Ureter (tissue), 1 donor: ENCODE results near the gene ABCG5. TPM values are rescaled to one million over a fixed set of nuclear protein-coding genes. Genes with fewer than 3 reads are reported as not detected.

ENCODE experiments used
- DNase-seq: peaks from one replicate; pipeline ENCODE4 v3.0.0-alpha.2; 2020; ENCODE audit warnings: low spot score
- total RNA-seq: library from RNA; stranded (reverse); gene quantifications from one replicate; pipeline ENCODE4 v1.2.4, GENCODE V29; 2023
- donor health status: DM: yes; HTN: yes; CAD: no.

The ABCG5 gene
- total RNA-seq, 1 donor from 2014 or later = not detected

- no peak for DNase-seq
Observed at GRCh38 chr2:43841949-43842865, 3.6 kb upstream of the ABCG5 start.

GRCh38 chr2:43840965-43841364 is 2.3 kb upstream of the ABCG5 start:
- DNase-seq = no peak

- DNase-seq = no peak
Observed at GRCh38 chr2:43839776-43840564, 1.3 kb upstream of the ABCG5 start.

- no peak for DNase-seq
Observed at GRCh38 chr2:43837831-43838559, 644 bp downstream of the ABCG5 start.

GRCh38 chr2:43837033-43837432 is 1.6 kb downstream of the ABCG5 start:
- DNase-seq = no peak

GRCh38 chr2:43832457-43832856 is 6.2 kb downstream of the ABCG5 start:
- no peak for DNase-seq

GRCh38 chr2:43831543-43832294 is 6.9 kb downstream of the ABCG5 start:
- DNase-seq = no peak

GRCh38 chr2:43826305-43827250 is 12.1 kb downstream of the ABCG5 start:
- DNase-seq = no peak

- no peak for DNase-seq
Observed at GRCh38 chr2:43825841-43826240, 12.8 kb downstream of the ABCG5 start.

- DNase-seq = no peak
Observed at GRCh38 chr2:43824951-43825493, 13.6 kb downstream of the ABCG5 start.

GRCh38 chr2:43824512-43824911 is 14.1 kb downstream of the ABCG5 start:
- no peak for DNase-seq

- no peak for DNase-seq
Observed at GRCh38 chr2:43823751-43824150, 14.9 kb downstream of the ABCG5 start.

- no peak for DNase-seq
Observed at GRCh38 chr2:43822839-43823238, 15.8 kb downstream of the ABCG5 start.

- DNase-seq = no peak
Observed at GRCh38 chr2:43819491-43820163, 19.0 kb downstream of the ABCG5 start.

- DNase-seq = peak; percentile 62
Observed at GRCh38 chr2:43818761-43819160, 19.9 kb downstream of the ABCG5 start.

GRCh38 chr2:43814711-43815110 is 23.9 kb downstream of the ABCG5 start:
- no peak for DNase-seq

GRCh38 chr2:43812947-43813346 is 25.7 kb downstream of the ABCG5 start:
- DNase-seq = no peak

- no peak for DNase-seq
Observed at GRCh38 chr2:43812006-43812405, 26.6 kb downstream of the ABCG5 start.

- no peak for DNase-seq
Observed at GRCh38 chr2:43810888-43811287, 27.8 kb downstream of the ABCG5 start.
